HG03103 (cell line): ENCODE data around the gene TMEM247.
"Not testable (repeated sequence)": the region's sequence is repeated elsewhere in the genome, so short reads cannot be mapped to it uniquely, and the experiment has no call there.

Source experiments
- ATAC-seq: cut with Tn5 transposase; IDR thresholded peaks from one replicate; pipeline ENCODE4 v1.9.1; 2021; ENCODE audit warnings: low read depth; ENCODE audit not compliant: unreplicated experiment

The TMEM247 gene

DNA sequence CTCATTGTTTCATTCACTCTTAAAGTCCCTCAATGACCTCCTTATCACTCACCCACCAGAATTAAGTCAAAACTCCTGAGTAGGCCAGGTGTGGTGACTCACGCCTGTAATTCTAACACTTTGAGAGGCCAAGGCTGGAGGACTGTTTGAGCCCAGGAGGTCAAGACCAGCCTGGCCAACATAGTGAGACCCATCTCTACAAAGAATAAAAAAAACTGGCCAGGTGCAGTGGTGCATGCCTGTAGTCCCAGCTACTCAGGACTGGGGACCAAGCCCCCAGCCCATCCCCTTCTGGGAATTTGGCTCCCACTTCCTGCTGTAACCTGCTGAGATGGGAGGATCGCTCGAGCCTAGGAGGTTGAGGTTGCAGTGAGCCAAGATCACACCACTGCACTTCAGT, 28.9 kb downstream of the TMEM247 start:
- ATAC-seq = no peak

DNA sequence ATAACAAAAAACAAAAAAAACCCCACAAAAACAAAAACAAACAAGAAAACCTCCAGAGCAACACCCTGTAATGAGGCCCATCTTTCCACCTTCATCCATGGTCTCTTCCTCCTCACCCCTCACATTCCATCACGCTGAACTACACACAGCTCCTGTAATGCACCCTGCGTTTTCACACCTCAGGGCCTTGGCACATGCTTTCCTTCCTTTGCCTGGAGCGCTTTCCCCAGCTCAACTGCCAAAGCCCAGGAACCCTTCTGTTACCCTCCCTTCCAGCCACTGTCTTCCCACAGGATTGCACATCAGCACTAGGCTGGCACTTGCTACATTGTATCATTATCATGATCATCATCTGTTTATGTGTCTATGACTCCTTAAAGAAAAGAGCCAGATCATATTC, 29.4 kb downstream of the TMEM247 start:
- no peak for ATAC-seq

DNA sequence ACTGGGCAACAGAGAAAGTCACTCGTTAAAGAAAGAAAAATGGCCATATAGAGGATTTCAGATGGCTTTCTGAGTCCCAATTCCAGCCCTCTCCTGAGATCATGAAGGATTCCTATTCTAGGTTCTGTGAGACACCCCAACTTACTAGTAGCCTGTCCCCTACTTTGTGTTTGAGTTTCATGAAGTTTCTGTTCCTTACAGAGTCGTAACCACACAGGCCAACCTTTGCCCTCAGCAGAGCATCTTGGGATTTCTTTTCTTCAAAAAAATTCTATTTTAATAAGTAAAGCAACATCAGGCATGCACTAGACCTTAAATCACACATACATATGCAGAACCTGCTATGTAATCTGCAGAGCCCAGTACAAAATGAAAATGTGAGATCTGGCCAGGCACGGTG, 30.4 kb downstream of the TMEM247 start:
- no peak for ATAC-seq

DNA sequence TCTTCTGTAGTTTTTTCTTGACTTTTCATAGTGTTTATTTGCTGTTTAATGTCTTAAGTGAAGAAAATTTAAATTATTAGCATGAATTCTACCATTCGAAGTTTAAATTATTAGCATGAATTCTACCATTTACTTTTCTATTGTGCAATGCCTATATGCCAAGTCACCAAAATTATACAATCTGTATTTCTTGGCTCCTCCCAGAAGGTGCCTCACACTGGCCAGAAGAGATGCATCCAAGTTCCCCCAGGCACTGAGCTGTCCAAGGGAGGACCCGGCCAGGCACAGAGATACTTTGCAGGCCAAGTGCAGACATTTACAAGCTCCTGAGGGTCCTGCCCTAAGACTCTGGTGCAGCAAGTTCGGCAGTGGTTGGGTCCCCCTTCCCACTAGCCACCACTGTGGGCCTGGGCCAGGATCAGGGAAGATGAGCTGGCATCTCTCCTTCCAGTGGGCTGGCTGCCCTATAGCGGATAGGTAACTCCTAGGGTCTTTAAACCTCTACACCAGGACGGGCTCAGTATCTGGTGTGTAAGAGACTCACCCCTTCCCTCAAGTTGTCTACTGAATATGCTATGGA, 31.3 kb downstream of the TMEM247 start:
- ATAC-seq = no peak

DNA sequence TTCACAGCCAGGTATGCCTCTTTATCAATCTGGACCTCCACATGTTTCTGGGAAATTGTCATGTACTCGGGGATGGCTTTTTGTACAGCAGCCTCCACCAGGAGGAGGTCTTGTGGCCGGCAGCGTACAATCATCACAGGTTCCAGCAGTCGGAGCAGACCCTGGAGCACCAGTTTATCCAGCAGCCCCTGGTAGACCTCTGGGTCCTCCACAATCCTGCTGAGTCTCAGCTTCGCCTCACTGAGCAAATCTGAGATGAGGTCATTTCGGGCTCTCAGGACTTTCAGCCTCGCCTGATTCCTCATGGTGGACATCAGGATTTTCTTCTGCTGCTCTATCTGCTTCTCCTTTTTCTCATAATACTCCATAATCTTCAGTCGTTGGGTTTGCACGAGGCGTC, 32.8 kb downstream of the TMEM247 start:
- no peak for ATAC-seq

DNA sequence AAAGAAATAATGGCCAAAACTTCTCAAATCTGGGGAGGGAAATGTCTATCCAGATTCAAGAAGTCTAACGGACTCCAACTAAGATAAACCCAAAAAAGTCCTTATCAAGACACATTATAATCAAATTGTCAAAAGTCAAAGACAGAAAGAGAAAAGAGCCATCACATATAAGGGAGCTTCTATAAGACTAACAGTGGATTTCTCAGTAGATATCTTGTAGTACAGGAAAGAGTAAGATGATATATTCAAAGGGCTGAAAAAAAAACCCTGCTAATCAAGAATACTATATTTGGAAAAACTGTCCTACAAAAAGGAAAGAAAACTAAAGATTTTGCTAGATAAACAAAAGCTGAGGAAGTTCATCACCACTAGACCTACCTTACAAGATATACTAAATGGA, 35.4 kb downstream of the TMEM247 start:
- no peak for ATAC-seq

DNA sequence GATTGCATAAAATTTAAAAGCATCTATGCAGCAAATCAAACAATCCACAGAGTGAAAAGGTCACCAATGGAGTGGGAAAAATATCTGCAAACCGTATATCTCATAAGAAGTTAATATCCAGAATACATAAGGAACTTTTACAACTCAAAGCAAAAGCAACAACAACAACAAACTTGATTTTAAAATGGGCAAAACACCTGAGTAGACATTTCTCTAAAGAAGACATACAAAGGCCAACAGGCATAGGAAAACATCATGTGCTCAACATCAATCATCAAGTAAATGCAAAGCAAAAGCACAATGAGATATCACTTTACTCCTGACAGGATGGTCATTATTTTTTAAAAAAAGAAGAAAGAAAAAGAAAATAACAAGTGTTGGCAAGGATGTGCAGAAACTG, 38.1 kb downstream of the TMEM247 start:
- no peak for ATAC-seq

DNA sequence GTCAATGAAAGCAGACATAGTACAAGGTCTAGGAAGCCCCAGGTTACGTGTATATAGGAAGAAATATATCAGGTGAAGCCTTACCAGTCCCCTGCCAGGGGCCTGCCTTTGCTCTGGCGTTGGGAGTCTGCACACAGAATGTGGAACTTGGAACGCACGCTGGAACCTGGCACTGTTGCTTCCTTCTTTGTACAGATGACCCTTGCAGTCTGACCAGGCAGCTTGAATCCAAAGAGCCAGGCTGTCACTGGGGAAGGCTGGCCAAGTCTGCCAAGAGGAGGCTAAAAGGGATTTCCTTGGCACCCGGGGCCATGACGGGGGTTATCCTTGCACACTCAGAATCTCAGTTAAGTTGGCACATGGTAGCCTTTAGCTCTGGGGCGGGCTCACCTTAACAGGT, 39.5 kb downstream of the TMEM247 start:
- ATAC-seq = no peak

DNA sequence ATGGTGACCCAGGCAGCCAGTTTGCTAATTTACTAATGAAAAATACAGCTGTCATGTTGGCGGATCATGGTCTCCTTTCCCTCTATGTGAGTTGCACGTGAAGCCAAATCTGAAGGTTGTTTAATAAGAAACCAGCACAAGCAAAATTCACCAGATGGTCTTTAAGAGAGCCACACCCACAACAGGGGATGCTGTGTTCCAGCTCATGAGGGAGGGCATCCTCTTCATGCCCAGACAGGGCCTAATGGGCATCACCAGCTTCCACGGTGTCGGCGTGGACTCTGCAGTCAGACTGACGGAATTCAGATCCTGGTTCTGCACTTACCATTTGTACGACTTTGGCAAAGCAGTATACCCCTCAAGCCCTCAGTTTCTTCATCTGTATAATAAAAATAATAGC, 39.9 kb downstream of the TMEM247 start:
- no peak for ATAC-seq

DNA sequence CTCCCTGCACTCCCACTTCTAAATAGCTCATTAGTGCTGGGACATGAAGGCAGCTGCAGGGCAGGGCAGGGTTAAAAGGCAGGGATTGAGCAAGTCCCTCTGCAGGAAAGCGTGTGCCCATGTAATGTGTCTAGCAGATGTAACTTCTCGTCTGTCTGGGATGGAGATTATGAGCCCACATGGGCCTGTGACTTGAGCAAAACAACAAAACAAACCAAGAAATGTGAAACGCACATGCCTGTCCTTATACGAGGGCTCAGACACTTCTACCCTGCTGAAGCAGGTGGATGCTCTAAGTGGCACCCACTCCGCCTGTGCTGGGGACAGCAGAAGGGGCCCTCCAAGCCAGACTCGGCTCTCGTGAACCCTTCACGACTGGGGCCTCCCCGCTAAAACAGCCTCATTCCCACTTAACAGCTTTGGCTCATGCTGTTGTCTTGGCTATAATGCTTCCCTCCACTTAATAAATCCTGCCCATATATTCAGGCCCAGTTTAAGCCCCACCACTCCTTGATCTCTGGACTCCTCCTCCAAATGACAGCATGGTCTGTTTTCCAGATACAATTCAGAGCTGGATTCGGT, 40.9 kb downstream of the TMEM247 start:
- no peak for ATAC-seq

DNA sequence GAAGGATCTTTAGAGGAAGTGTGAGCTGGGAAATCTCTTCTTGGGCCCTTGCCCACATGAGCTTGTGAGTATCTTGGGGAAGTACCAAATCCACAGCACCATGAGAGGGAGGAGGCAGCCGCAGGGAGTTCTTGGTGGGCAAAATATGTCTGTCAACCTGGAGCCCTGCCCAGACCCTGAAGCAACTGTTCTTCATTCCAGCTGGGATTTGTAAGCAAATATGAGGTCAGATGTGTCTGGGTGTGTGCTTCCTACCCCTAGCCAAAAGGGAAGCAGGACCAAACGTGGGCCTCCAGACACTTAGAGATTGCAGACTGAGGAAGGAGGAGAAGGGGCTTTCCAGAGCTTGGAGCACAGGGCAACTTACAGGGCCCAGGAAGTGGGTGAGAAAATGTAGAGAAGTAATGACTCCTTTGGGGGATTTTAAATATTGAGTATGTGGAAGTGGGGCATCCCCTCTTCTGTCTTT, 41.9 kb downstream of the TMEM247 start:
- ATAC-seq = no peak

DNA sequence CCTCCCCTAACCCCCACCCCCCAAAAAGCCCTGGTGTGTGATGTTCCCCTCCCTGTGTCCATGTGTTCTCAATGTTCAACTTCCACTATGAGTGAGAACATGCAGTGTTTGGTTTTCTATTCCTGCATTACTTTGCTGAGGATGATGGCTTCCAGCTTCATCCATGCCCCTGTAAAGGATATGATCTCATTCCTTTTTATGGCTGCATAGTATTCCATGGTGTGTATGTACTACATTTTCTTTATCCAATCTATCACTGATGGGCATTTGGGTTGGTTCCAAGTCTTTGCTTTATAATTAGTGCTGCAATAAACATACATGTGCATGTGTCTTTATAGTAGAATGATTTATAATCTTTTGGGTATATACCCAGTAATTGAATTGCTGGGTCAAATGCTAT, 43.0 kb downstream of the TMEM247 start:
- ATAC-seq = not testable (repeated sequence)

DNA sequence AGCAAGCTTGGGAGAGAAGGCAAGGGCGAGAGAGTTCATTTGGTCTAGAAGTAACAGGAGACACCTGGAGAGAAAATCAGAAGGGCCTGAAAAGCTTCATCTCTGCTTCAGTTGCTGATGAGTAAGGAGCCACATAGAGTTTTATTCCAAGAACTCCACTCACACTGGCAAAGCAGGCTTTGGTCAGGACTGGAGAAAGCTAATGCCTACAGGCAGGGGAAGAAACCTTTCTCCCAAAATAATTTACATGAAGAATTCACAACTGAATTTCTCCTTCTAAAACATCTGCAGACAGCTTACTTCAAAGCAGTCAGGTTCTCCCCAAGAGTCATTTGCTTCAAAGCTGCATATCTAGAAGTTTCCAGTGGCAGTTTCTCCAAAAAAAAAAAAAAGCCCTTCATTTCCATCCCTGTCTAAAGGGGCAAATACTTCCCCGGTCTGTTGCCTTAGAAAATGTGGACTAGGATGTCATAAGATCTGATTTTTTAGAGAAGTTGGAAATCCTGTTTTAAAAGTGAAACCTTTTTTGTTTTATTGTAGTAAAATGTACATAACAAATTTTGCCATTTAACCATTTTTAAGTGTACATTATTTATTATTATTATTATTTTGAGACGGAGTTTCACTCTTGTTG, 46.3 kb downstream of the TMEM247 start:
- no peak for ATAC-seq

DNA sequence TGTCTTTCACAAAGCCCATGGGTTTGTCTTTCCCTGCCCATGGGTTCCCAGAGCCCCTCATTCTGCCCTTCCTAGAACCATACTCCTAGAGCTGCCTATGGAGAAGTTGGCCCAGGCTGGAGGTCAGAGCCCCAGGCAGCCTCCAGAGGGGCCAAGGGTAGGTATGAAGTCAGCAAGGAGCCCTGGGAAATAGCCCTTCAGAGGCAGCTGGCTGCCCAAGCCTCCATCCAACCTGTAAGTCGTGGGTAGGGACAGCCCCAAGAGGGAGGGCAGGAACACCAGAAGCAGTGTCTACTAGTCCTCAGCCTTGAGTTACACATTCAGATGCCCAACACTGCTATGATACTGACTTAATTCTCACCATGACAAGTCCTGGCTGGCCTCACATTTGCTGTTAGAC, 49.5 kb downstream of the TMEM247 start:
- ATAC-seq = no peak

DNA sequence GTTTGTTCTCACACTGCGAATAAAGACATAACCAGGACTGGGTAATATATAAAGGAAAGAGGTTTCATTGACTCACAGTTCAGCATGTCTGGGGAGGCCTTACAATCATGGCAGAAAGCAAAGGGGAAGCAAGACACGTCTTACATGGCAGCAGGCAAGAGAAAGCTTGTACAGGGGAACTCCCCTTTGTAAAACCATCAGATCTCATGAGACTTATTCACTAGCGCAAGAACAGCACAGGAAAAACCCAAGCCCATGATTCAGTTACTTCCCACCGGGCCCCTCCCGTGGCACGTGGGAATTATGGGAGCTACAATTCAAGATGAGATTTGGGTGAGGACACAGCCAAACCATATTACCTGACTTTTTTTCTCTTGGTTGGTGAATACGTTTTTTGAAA, 51.3 kb downstream of the TMEM247 start:
- ATAC-seq = no peak

DNA sequence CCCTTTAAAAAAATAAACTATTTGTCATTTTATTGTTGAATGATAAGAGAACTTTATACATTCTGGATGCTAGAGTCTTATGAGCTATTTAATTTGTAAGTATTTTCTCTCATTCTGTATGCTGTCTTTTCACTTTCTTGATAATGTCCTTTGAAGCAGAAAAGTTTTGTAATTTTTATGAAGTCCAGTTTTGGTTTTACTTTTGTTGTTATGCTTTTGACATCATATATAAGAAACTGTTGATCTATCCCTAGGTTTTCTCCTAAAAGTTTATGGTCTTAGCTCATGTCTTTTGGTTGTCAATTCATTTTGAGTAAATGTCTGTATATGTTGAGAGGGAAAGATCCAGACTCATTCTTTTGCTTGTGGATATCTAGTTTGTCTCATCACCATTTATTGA, 52.5 kb downstream of the TMEM247 start:
- ATAC-seq = no peak
